ENCODE results near the gene ADCYAP1R1. TPM values are rescaled to one million over a fixed set of nuclear protein-coding genes. Genes with fewer than 3 reads are reported as not detected.

ADCYAP1R1 gene
- total and polyA plus RNA-seq, 2 of the 8 experiments (the other 6 are each of a cell fraction or from before 2014, with no cell fraction given), result 14.4 to 14.6 TPM

DNA sequence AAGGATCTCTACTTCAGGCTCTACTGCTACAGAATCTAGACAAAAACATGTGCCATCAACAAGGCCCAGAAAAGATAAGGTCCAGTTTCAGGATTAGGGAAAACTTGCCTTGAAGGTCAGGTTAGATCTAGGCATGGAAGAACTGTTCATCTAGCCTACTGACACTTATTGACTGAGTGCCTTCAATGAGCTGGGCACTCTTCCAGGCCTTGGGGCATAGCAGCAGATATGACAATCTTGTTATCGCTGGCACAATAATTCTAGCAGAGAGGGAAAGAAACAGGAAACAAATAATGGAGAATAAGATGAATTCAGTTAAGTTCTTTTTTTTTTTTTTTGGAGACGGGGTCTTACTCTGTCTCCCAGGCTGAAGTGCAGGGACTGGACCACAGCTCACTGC is 71.6 kb downstream of the ADCYAP1R1 start (continued):
- TF ChIP-seq POLR2A (IDR thresholded peaks at IDR 0.05; ENCODE audit: control extremely low read depth in 1 of 2, low read depth in 2 of 2, low read length in 2 of 2) (no peak), TBP (IDR thresholded peaks at IDR 0.05; ENCODE audit: low read depth, low read length) (no peak), JUND (IDR thresholded peaks at IDR 0.05; ENCODE audit: low read length) (no peak), SRF (IDR thresholded peaks at IDR 0.05; ENCODE audit: low read depth, low read length) (no peak), SP1 (IDR thresholded peaks at IDR 0.05; ENCODE audit: low read depth, low read length) (no peak)
- TF ChIP-seq, protein P1, sequence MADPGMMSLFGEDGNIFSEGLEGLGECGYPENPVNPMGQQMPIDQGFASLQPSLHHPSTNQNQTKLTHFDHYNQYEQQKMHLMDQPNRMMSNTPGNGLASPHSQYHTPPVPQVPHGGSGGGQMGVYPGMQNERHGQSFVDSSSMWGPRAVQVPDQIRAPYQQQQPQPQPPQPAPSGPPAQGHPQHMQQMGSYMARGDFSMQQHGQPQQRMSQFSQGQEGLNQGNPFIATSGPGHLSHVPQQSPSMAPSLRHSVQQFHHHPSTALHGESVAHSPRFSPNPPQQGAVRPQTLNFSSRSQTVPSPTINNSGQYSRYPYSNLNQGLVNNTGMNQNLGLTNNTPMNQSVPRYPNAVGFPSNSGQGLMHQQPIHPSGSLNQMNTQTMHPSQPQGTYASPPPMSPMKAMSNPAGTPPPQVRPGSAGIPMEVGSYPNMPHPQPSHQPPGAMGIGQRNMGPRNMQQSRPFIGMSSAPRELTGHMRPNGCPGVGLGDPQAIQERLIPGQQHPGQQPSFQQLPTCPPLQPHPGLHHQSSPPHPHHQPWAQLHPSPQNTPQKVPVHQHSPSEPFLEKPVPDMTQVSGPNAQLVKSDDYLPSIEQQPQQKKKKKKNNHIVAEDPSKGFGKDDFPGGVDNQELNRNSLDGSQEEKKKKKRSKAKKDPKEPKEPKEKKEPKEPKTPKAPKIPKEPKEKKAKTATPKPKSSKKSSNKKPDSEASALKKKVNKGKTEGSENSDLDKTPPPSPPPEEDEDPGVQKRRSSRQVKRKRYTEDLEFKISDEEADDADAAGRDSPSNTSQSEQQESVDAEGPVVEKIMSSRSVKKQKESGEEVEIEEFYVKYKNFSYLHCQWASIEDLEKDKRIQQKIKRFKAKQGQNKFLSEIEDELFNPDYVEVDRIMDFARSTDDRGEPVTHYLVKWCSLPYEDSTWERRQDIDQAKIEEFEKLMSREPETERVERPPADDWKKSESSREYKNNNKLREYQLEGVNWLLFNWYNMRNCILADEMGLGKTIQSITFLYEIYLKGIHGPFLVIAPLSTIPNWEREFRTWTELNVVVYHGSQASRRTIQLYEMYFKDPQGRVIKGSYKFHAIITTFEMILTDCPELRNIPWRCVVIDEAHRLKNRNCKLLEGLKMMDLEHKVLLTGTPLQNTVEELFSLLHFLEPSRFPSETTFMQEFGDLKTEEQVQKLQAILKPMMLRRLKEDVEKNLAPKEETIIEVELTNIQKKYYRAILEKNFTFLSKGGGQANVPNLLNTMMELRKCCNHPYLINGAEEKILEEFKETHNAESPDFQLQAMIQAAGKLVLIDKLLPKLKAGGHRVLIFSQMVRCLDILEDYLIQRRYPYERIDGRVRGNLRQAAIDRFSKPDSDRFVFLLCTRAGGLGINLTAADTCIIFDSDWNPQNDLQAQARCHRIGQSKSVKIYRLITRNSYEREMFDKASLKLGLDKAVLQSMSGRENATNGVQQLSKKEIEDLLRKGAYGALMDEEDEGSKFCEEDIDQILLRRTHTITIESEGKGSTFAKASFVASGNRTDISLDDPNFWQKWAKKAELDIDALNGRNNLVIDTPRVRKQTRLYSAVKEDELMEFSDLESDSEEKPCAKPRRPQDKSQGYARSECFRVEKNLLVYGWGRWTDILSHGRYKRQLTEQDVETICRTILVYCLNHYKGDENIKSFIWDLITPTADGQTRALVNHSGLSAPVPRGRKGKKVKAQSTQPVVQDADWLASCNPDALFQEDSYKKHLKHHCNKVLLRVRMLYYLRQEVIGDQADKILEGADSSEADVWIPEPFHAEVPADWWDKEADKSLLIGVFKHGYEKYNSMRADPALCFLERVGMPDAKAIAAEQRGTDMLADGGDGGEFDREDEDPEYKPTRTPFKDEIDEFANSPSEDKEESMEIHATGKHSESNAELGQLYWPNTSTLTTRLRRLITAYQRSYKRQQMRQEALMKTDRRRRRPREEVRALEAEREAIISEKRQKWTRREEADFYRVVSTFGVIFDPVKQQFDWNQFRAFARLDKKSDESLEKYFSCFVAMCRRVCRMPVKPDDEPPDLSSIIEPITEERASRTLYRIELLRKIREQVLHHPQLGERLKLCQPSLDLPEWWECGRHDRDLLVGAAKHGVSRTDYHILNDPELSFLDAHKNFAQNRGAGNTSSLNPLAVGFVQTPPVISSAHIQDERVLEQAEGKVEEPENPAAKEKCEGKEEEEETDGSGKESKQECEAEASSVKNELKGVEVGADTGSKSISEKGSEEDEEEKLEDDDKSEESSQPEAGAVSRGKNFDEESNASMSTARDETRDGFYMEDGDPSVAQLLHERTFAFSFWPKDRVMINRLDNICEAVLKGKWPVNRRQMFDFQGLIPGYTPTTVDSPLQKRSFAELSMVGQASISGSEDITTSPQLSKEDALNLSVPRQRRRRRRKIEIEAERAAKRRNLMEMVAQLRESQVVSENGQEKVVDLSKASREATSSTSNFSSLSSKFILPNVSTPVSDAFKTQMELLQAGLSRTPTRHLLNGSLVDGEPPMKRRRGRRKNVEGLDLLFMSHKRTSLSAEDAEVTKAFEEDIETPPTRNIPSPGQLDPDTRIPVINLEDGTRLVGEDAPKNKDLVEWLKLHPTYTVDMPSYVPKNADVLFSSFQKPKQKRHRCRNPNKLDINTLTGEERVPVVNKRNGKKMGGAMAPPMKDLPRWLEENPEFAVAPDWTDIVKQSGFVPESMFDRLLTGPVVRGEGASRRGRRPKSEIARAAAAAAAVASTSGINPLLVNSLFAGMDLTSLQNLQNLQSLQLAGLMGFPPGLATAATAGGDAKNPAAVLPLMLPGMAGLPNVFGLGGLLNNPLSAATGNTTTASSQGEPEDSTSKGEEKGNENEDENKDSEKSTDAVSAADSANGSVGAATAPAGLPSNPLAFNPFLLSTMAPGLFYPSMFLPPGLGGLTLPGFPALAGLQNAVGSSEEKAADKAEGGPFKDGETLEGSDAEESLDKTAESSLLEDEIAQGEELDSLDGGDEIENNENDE (IDR thresholded peaks at IDR 0.05; ENCODE audit: insufficient replicate concordance, low read length), result no peak
- TF ChIP-seq, protein P2, sequence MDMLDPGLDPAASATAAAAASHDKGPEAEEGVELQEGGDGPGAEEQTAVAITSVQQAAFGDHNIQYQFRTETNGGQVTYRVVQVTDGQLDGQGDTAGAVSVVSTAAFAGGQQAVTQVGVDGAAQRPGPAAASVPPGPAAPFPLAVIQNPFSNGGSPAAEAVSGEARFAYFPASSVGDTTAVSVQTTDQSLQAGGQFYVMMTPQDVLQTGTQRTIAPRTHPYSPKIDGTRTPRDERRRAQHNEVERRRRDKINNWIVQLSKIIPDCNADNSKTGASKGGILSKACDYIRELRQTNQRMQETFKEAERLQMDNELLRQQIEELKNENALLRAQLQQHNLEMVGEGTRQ (IDR thresholded peaks at IDR 0.05; ENCODE audit: low read length), result no peak
- TF ChIP-seq, protein P3, sequence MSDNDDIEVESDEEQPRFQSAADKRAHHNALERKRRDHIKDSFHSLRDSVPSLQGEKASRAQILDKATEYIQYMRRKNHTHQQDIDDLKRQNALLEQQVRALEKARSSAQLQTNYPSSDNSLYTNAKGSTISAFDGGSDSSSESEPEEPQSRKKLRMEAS (IDR thresholded peaks at IDR 0.05), result no peak
